GM21737 (cell line): ENCODE results near the gene SHANK3.
"Not testable (repeated sequence)": the region's sequence is repeated elsewhere in the genome, so short reads cannot be mapped to it uniquely, and the experiment has no call there.

ENCODE experiments used
- ATAC-seq: cut with Tn5 transposase; IDR thresholded peaks from one replicate; pipeline ENCODE4 v1.9.1; 2021; ENCODE audit warnings: mild to moderate bottlenecking, moderate library complexity; ENCODE audit not compliant: unreplicated experiment

Gene SHANK3

DNA sequence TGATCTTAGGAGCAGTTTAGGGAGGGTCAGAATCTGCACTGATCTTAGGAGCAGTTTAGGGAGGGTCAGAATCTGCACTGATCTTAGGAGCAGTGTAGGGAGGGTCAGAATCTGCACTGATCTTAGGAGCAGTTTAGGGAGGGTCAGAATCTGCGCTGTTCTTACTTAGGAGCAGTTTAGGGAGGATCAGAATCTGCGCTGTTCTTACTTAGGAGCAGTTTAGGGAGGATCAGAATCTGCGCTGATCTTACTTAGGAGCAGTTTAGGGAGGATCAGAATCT lies 28.9 kb upstream of the SHANK3 start:
- not testable (repeated sequence) for ATAC-seq

DNA sequence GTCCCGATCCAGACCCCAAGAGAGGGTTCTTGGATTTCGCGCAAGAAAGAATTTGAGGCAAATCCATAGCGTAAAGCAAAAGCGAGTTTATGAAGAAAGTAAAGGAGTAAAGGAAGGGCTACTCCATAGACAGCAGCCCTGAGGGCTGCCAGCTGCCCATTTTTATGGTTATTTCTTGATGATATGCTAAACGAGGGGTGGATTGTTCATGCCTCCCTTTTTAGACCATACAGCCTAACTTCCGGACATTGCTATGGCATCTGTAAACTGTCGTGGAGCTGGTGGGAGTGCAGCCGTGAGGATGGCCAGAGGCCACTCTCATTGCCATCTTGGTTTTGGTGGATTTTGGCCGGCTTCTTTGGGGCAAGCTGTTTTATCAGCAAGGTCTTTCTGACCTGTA lies 19.4 kb upstream of the SHANK3 start:
- no peak for ATAC-seq

DNA sequence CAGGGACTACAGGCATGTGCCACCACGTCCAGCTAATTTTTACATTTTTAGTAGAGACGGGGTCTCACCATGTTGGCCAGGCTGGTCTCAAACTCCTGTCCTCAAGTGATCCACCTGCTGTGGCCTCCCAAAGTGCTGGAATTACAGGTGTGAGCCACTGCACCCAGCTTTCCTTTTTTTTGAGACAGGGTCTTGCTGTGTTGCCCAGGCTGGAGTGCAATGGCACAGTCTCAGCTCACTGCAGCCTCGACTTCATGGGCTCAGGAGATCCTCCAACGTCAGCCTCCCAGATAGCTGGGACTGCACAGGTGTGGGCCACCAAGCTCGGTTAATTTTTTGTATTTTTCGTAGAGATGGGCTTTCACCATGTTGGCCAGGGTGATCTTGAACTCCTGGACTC lies 18.0 kb upstream of the SHANK3 start:
- not testable (repeated sequence) for ATAC-seq

DNA sequence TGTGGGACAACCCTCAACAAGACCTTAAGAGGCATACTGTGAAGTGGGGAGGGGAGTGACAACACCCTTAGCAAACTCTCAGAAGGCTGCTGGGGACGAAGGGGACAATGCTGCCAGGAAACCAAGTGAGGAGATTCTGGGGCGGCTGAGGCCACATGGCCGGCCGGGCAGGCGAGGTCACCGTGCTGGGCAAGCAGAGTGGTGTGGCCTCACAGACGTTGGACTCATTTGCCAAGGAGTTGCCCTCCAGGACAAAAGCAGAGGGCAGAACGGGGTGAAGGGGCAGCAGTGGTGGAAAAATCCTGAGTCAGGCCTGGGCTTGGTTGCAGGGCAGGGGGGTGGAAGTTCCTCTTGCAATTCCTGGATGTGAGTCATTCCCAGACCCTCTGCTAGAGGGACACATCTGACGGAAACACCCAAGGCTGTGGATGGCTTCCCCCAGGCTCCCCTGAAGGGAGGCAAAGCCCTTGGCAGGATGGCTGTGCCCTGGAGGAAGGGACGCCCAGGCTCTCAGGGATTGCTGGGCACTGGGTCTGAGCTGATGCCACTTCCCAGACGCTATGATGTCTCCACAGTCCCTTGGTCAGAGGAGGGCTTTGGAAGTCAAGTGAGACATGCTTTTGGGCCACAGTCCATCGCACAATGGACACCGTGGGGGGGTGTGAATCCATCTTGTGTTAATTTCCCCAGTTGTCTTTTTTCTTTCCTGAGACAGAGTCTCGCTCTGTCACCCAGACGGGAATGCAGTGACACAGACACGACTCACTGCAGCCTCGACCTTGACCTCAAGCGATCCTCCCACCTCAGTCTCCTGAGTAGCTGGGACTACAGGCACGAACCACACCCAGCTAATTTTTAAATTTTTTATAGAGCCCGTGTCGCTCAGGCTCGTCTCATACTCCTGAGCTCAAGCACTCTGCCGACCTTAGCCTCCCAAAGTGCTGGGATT lies 16.2 kb upstream of the SHANK3 start:
- ATAC-seq: no peak

DNA sequence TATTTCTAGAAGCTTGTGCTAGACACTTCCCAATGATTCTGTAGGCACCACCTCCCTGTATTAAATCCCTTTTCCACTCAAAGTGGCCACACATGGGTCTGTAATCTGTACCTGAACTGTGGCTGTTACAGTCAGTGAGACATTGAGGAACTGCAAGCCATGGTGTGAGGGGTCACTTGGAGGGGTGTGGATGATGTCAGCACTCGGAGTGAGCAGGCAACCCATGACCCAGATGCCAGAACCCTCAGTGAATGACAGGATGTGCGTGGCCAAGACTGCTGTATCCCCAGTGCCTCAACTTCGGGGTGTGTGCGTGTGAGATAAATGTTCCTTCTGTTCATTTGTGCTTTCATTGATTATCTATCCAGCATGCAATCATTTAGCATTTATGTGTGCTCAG lies 14.7 kb upstream of the SHANK3 start:
- no peak for ATAC-seq

GRCh38 chr22:50659711-50660110 lies 12.9 kb upstream of the SHANK3 start:
- ATAC-seq: not testable (repeated sequence)

DNA sequence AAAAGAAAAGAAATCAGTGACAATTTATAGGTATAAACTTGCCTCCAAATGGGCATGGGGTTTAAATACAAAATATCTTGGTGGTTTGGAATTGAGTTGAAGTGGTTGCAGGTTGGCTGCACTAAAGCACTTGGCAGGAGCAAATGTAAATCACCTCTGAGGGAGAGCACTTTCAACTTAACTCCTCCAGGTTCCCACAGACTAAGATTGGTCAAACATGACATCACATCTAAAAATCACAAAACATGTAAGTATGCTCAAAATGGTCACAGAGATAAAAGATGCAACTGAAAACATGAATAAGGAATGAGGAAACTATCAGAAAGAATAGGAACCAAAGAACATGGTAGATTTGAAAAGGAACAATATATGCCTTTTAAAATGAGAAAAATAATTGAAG lies 12.3 kb upstream of the SHANK3 start:
- no peak for ATAC-seq

DNA sequence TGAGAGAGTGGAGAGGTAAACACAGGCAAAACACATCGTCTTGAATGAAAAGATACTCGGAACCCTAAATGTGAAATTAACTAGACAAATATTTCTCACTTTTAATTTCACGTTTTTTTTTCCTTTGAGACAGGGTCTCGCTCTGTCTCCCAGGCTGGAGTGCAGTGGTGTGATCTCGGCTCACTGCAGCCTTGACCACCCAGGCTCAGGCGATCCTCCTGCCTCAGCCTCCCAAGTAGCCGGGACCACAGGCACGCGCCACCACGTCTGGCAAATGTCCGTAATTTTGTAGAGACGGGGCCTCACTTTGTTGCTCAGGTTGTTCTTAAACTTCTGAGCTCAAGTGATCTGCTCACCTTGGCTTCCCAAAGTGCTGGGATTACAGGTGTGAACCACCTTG lies 7.4 kb upstream of the SHANK3 start:
- ATAC-seq: no peak

GRCh38 chr22:50665738-50666137 lies 6.9 kb upstream of the SHANK3 start:
- no peak for ATAC-seq

- no peak for ATAC-seq
Observed at GRCh38 chr22:50670513-50670912, 2.1 kb upstream of the SHANK3 start.

GRCh38 chr22:50670914-50671538 lies 1.6 kb upstream of the SHANK3 start:
- ATAC-seq: no peak

- ATAC-seq: no peak
Observed at GRCh38 chr22:50671641-50672040, 982 bp upstream of the SHANK3 start.

GRCh38 chr22:50672041-50672440 lies 582 bp upstream of the SHANK3 start:
- no peak for ATAC-seq

- no peak for ATAC-seq
Observed at GRCh38 chr22:50673231-50674129, 857 bp downstream of the SHANK3 start.

- no peak for ATAC-seq
Observed at GRCh38 chr22:50674130-50674500, 1.5 kb downstream of the SHANK3 start.

- no peak for ATAC-seq
Observed at GRCh38 chr22:50674606-50675552, 2.3 kb downstream of the SHANK3 start.

DNA sequence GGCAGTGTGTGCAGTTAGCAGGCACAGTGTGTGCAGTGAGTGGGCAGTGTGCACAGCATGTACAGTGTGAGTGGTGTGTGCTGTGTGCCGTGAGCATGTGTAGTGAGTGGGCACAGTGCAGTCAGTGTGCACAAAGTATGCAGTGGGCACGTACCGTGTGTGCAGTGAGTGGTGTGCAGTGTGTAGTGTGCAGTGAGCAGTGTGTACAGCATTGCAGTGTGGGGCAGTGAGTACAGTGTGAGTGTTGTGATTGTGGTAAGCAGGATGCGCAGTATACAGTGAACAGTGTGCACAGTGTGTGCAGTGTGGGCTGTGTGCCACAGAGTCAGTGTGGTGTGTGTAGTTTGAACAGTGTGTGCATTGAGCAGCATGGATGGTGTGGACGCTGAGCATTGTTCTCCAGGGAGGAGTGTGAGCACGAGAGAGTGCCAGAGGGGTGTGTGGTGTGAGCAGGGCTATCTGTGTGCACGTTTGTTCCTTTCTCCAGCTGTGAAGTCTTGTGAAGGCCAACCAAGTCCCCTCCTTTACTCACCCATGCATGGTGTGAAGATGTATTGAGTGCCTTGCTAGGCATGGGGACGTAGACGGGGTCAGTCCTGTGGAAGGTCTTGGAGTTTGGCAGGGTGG lies 3.0 kb downstream of the SHANK3 start:
- ATAC-seq: no peak

GRCh38 chr22:50676180-50676636 lies 3.6 kb downstream of the SHANK3 start:
- no peak for ATAC-seq

GRCh38 chr22:50676661-50677492 lies 4.3 kb downstream of the SHANK3 start:
- ATAC-seq: no peak
